Measurements from ENCODE around the gene PARVG.

PARVG gene

DNA sequence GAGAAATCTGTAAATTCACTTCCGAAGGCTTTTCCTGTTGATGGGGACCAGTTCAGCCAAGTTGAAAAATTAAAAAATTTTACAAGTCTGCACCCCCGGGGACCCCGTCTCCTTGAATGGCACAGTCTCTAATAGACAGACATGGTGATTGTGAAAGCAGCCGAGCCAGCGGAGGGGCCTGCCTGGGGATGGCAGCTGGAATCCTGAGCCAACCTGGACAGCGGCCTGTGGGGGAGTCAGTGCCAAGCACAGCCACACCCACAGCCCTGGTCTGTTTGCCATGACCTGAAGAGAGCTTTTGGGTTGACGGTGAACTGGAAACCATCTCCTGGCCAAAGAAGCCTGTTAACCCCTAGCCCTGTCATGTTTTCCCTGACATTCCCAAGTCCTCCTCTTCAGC is 64.7 kb downstream of the PARVG start:
- DNase-seq (ENCODE audit: low read depth): no peak
- TF ChIP-seq, protein P1, sequence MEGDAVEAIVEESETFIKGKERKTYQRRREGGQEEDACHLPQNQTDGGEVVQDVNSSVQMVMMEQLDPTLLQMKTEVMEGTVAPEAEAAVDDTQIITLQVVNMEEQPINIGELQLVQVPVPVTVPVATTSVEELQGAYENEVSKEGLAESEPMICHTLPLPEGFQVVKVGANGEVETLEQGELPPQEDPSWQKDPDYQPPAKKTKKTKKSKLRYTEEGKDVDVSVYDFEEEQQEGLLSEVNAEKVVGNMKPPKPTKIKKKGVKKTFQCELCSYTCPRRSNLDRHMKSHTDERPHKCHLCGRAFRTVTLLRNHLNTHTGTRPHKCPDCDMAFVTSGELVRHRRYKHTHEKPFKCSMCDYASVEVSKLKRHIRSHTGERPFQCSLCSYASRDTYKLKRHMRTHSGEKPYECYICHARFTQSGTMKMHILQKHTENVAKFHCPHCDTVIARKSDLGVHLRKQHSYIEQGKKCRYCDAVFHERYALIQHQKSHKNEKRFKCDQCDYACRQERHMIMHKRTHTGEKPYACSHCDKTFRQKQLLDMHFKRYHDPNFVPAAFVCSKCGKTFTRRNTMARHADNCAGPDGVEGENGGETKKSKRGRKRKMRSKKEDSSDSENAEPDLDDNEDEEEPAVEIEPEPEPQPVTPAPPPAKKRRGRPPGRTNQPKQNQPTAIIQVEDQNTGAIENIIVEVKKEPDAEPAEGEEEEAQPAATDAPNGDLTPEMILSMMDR (IDR thresholded peaks at IDR 0.05; ENCODE audit: low read depth, low read length): no peak
- TF ChIP-seq MYC (IDR thresholded peaks at IDR 0.05; ENCODE audit: low read depth, low read length) (no peak), POLR2A (IDR thresholded peaks at IDR 0.05; ENCODE audit: extremely low read depth, insufficient read length) (no peak)
- TF ChIP-seq, protein P2, sequence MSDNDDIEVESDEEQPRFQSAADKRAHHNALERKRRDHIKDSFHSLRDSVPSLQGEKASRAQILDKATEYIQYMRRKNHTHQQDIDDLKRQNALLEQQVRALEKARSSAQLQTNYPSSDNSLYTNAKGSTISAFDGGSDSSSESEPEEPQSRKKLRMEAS (IDR thresholded peaks at IDR 0.05; ENCODE audit: low read depth, low read length): no peak
- H3K4me3 ChIP-seq (ENCODE audit: low read depth, low read length): no peak overlapping the region

DNA sequence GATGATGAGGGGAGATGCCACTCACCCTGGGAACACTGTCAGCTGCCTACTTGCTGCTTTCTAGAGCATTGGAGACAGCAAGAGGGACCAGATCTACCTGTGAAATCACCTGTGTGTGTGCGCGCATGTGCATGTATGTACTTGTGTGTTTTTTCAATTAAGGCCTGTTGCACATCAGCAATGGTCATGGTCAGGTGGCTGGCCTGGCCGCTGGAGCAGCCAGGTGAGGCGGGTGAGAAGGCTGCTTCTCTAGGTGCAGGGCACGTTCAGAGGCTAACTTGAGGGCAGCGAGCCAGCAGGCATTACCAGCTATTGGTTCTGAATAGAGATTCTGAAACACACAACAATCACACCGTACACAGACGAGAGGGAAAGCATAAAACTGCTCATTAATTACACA is 65.1 kb downstream of the PARVG start:
- no peak overlapping the region for H3K4me3 ChIP-seq (ENCODE audit: low read depth, low read length)
- TF ChIP-seq, protein P2 (IDR thresholded peaks at IDR 0.05; ENCODE audit: low read depth, low read length): no peak
- TF ChIP-seq, protein P1 (IDR thresholded peaks at IDR 0.05; ENCODE audit: low read depth, low read length): no peak
- TF ChIP-seq POLR2A (IDR thresholded peaks at IDR 0.05; ENCODE audit: extremely low read depth, insufficient read length) (no peak), MYC (IDR thresholded peaks at IDR 0.05; ENCODE audit: low read depth, low read length) (no peak)
- no peak for DNase-seq (ENCODE audit: low read depth)

DNA sequence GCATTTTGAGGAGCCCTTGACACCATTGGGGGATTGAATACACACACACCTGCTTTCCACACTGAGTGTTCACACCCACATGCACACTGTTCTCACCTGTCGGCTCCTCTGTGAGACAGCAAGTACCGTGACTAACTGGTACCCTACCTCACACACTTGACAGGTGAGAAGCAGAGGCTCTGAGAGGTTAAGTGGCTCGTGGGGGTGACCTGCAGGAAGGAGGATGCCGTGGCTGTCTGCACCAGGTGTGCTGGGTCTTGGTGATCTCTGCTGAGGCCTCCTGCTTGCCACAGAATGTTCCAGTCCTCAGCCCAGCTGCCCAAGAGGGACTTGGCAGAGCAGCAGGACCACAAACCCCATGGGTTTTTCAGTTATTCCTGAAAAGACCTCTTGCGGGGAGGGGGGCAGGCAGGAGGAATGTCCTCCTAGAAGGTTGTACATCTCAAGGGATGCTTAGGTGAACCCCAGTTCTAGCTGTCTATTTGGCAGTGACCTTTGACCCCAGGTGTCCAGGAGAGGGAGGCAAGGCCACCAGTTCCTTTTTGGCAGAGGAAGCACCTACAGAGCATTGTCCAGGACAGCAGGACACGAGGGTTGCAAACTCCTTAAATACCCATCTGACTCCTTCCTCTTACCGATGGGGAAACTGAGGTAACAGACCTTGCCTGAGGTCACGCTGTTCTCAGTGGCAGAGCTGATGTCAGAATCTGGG is 66.0 kb downstream of the PARVG start:
- no peak for DNase-seq (ENCODE audit: low read depth)
- TF ChIP-seq, protein P1 (IDR thresholded peaks at IDR 0.05; ENCODE audit: low read depth, low read length): no peak
- TF ChIP-seq, protein P2 (IDR thresholded peaks at IDR 0.05; ENCODE audit: low read depth, low read length): no peak
- no peak for TF ChIP-seq MYC (IDR thresholded peaks at IDR 0.05; ENCODE audit: low read depth, low read length)
- TF ChIP-seq POLR2A (IDR thresholded peaks at IDR 0.05; ENCODE audit: extremely low read depth, insufficient read length): no peak
- H3K4me3 ChIP-seq (ENCODE audit: low read depth, low read length): no peak overlapping the region

DNA sequence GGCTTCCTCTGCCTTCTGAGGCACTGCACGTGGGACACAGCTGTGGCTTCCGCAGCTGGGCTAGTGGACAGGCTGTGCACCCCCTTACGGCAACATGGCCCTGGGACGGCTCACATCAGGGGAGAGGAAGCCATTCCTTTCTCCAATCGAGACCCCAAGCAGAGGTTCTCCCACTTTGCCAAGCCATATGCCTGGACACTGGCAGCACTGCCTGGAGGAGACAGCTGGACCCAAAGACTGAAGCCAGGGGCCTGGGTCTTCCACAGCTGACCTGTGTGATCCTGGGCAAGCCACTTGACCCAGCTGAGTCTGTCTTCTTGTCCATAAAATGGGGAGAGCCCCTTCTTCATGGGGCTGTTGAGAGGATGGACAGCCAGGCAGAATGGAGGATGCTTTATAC is 66.6 kb downstream of the PARVG start:
- TF ChIP-seq, protein P1 (IDR thresholded peaks at IDR 0.05; ENCODE audit: low read depth, low read length): no peak
- TF ChIP-seq MYC (IDR thresholded peaks at IDR 0.05; ENCODE audit: low read depth, low read length) (no peak), POLR2A (IDR thresholded peaks at IDR 0.05; ENCODE audit: extremely low read depth, insufficient read length) (no peak)
- TF ChIP-seq, protein P2 (IDR thresholded peaks at IDR 0.05; ENCODE audit: low read depth, low read length): no peak
- no peak for DNase-seq (ENCODE audit: low read depth)
- H3K4me3 ChIP-seq (ENCODE audit: low read depth, low read length): no peak overlapping the region

DNA sequence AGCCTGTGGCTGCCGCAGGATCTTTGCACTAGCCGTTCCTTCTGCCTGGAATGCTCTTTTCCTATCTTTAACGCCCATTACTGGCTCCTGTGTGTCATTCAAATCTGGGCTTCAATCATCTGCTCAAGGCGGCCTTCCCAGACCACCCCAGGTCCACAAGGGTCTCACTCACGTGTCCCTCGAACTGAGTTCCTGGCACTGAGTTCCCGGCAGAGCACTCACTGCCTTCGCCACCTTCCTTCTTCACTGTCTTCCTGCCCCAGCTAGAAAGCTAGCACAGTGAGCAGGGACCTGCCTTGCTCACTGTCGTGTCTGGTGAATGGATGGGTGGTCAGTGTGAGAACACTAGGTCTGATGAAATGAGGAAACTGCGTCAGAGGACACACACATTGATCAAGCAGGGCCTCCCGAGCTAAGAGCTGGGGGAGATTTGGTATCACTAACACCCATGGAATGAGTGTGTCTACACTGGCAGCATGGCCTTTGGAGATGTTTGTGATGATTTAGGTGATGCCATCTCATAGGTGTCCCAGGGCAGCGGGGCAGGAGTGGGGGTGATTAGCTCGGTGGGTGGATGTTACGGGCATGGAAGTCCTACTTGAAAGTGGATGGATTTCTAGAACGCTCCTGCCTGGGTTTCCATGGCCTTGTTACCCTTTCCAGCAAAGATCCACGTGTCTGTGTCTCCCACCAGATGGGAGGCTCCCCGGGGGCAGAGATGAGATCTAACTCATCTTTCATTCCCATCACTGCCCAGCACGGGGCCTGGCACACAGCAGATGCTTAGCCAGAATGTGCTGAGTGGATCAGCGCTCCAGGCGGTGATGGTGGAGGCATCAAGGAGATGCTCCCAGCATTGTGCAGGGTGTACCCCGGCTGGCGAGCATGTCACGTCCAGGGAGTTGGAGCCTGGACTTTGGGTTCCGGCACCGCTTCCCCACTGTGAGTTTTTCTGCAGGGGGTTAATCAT is 67.5 kb downstream of the PARVG start:
- no peak overlapping the region for H3K4me3 ChIP-seq (ENCODE audit: low read depth, low read length)
- no peak for TF ChIP-seq POLR2A (IDR thresholded peaks at IDR 0.05; ENCODE audit: extremely low read depth, insufficient read length)
- TF ChIP-seq MYC (IDR thresholded peaks at IDR 0.05; ENCODE audit: low read depth, low read length): no peak
- TF ChIP-seq, protein P2 (IDR thresholded peaks at IDR 0.05; ENCODE audit: low read depth, low read length): no peak
- TF ChIP-seq, protein P1 (IDR thresholded peaks at IDR 0.05; ENCODE audit: low read depth, low read length): no peak
- no peak for DNase-seq (ENCODE audit: low read depth)

All from NB4 (cell line).